H1 (cell line): ENCODE results near the gene RFLNA. TPM values are rescaled to one million over a fixed set of nuclear protein-coding genes. Genes with fewer than 3 reads are reported as not detected.

Source experiments
- CTCF ChIA-PET: fragments of 300-600 bp; sonication (Branson Sonifier 250); formaldehyde crosslinking; loops from one replicate; lab custom pipeline; 2021; ENCODE audit not compliant: partially characterized antibody; lab: Charles Lee
- POLR2A ChIA-PET: fragments of 300-600 bp; sonication (Branson Sonifier 250); formaldehyde crosslinking; loops from one replicate; lab custom pipeline; 2021; ENCODE audit warnings: inconsistent platforms; ENCODE audit not compliant: partially characterized antibody; lab: Charles Lee
- DNase-seq, 2 experiments: peaks; one replicate each; pipeline versions ENCODE4 v3.0.0 to v3.0.0-alpha.2; 2010 to 2022; ENCODE audit warnings: low spot score in 2 of 2, low read depth in 1 of 2, mixed read lengths in 1 of 2
- FAIRE-seq: peaks from 2 replicates; lab custom pipeline; 2011; peaks lifted over from hg19 to GRCh38; lab: Jason Lieb, UNC
- H2AFZ ChIP-seq: 2 replicates; pipeline ENCODE4 v1.8.1; 2012; ENCODE audit warnings: low read length, inconsistent platforms
- H2AK5ac ChIP-seq: 2 replicates; pipeline ENCODE4 v1.6.1; 2013; ENCODE audit warnings: low read depth, low read length
- H2BK120ac ChIP-seq: replicated peaks from 2 replicates; pipeline ENCODE3; 2013; ENCODE audit warnings: low read depth, low read length, inconsistent platforms
- H2BK12ac ChIP-seq: 2 replicates; pipeline ENCODE4 v1.6.1; 2013; ENCODE audit warnings: low read depth, low read length
- H2BK15ac ChIP-seq: 2 replicates; pipeline ENCODE4 v1.6.1; 2013; ENCODE audit warnings: low read length
- H2BK20ac ChIP-seq: 2 replicates; pipeline ENCODE4 v1.6.1; 2013; ENCODE audit warnings: low read length
- H2BK5ac ChIP-seq: 2 replicates; pipeline ENCODE4 v1.6.1; 2013; ENCODE audit warnings: low read depth, low read length
- H3K14ac ChIP-seq: 2 replicates; pipeline ENCODE4 v1.6.1; 2013; ENCODE audit warnings: inconsistent platforms; ENCODE audit not compliant: insufficient read length
- H3K18ac ChIP-seq: 2 replicates; pipeline ENCODE4 v1.6.1; 2013; ENCODE audit warnings: low read length; ENCODE audit errors: extremely low read depth
- H3K23ac ChIP-seq: 2 replicates; pipeline ENCODE4 v1.6.1; 2013; ENCODE audit warnings: inconsistent platforms; ENCODE audit not compliant: insufficient read length
- H3K23me2 ChIP-seq: 2 replicates; pipeline ENCODE4 v1.6.1; 2013; ENCODE audit warnings: low read depth, low read length
- H3K27ac ChIP-seq: 2 replicates; pipeline ENCODE4 v1.6.1; 2011; ENCODE audit warnings: low read depth, low read length, inconsistent platforms
- H3K27me3 ChIP-seq, 4 experiments: replicated peaks in 1 of 4; 1 replicate in 1 of 4; 2 replicates in 3 of 4; pipeline versions ENCODE4 v1.6.1 to v1.8.1; 2011 to 2013; ENCODE audit warnings: low read length in 3 of 4, mild to moderate bottlenecking in 3 of 4, inconsistent platforms in 2 of 4, mixed read lengths in 2 of 4, moderate library complexity in 1 of 4; ENCODE audit not compliant: control insufficient read depth in 3 of 4, insufficient read depth in 3 of 4; ENCODE audit errors: extremely low read depth in 1 of 4
- H3K36me3 ChIP-seq, 4 experiments: 2 replicates each; pipeline versions ENCODE4 v1.6.1 to v1.8.1; 2011 to 2013; ENCODE audit warnings: mild to moderate bottlenecking in 4 of 4, low read length in 3 of 4, moderate library complexity in 2 of 4, control low read depth in 1 of 4, inconsistent platforms in 1 of 4; ENCODE audit not compliant: insufficient read depth in 4 of 4, control insufficient read depth in 2 of 4
- H3K4ac ChIP-seq: replicated peaks from 2 replicates; pipeline ENCODE3; 2013; ENCODE audit warnings: low read length, low read depth, mixed read lengths, inconsistent platforms; ENCODE audit not compliant: insufficient read length
- H3K4me1 ChIP-seq, 4 experiments: replicated peaks in 1 of 4; 1 replicate in 1 of 4; 2 replicates in 3 of 4; pipeline versions ENCODE4 v1.6.1 to v1.8.1; 2011 to 2013; ENCODE audit warnings: low read length in 3 of 4, inconsistent platforms in 2 of 4, mixed read lengths in 1 of 4; ENCODE audit not compliant: insufficient read depth in 4 of 4, control insufficient read depth in 3 of 4
- H3K4me2 ChIP-seq, 2 experiments: 2 replicates each; pipeline versions ENCODE4 v1.6.1 to v1.8.1; 2011 to 2013; ENCODE audit warnings: low read depth in 2 of 2, low read length in 2 of 2, control low read depth in 1 of 2, inconsistent platforms in 1 of 2, mild to moderate bottlenecking in 1 of 2; ENCODE audit not compliant: insufficient read depth in 1 of 2
- H3K4me3 ChIP-seq, 4 experiments: fragments of 200-600, 300-600 bp in 1 of 4; sonication (generic), shearing (Covaris generic), sonication (Bioruptor Twin) in 1 of 4; 2 replicates each; pipeline versions ENCODE4 v1.5.1 to v1.8.1; 2011 to 2016; ENCODE audit warnings: low read length in 4 of 4, low read depth in 3 of 4, control low read depth in 2 of 4, inconsistent platforms in 2 of 4, mild to moderate bottlenecking in 2 of 4, mixed read lengths in 1 of 4, moderate library complexity in 1 of 4; ENCODE audit not compliant: insufficient read depth in 2 of 4; ENCODE audit errors: extremely low read depth in 1 of 4
- H3K56ac ChIP-seq: replicated peaks from 2 replicates; pipeline ENCODE3; 2013; ENCODE audit warnings: low read depth, mild to moderate bottlenecking, mixed read lengths, low read length, inconsistent platforms; ENCODE audit not compliant: insufficient read length
- H3K79me1 ChIP-seq: 2 replicates; pipeline ENCODE4 v1.6.1; 2013; ENCODE audit warnings: low read depth, low read length, control low read depth
- H3K79me2 ChIP-seq, 2 experiments: 2 replicates each; pipeline versions ENCODE4 v1.6.1 to v1.8.1; 2012 to 2013; ENCODE audit warnings: low read length in 2 of 2, mild to moderate bottlenecking in 2 of 2, inconsistent platforms in 1 of 2; ENCODE audit not compliant: insufficient read depth in 2 of 2, control insufficient read depth in 1 of 2
- H3K9ac ChIP-seq, 4 experiments: replicated peaks in 1 of 4; 1 replicate in 1 of 4; 2 replicates in 3 of 4; pipeline versions ENCODE4 v1.6.1 to v1.8.1; 2011 to 2013; ENCODE audit warnings: low read depth in 3 of 4, low read length in 3 of 4, control low read depth in 2 of 4, mild to moderate bottlenecking in 2 of 4, moderate library complexity in 2 of 4, inconsistent platforms in 1 of 4; ENCODE audit errors: extremely low read depth in 1 of 4
- H3K9me3 ChIP-seq, 2 experiments: 2 replicates each; pipeline versions ENCODE4 v1.6.1 to v1.8.1; 2012 to 2013; ENCODE audit warnings: mild to moderate bottlenecking in 2 of 2, moderate library complexity in 2 of 2, control low read depth in 1 of 2, inconsistent platforms in 1 of 2, low read depth in 1 of 2, low read length in 1 of 2, mixed read lengths in 1 of 2; ENCODE audit not compliant: insufficient read depth in 2 of 2
- H4K20me1 ChIP-seq, 2 experiments: replicated peaks in 1 of 2; 2 replicates each; pipeline versions ENCODE3 to v1.8.1; 2011 to 2013; ENCODE audit warnings: inconsistent platforms in 2 of 2, low read length in 2 of 2, mild to moderate bottlenecking in 1 of 2; ENCODE audit not compliant: insufficient read depth in 2 of 2, control insufficient read depth in 1 of 2
- H4K5ac ChIP-seq: 2 replicates; pipeline ENCODE4 v1.6.1; 2013; ENCODE audit warnings: low read length, low read depth, mixed read lengths, inconsistent platforms; ENCODE audit not compliant: insufficient read length
- H4K8ac ChIP-seq: 2 replicates; pipeline ENCODE4 v1.8.0; 2013; ENCODE audit warnings: mild to moderate bottlenecking, moderate library complexity, low read length, inconsistent platforms; ENCODE audit not compliant: insufficient read depth; ENCODE audit errors: extremely low read depth
- H4K91ac ChIP-seq: replicated peaks from 2 replicates; pipeline ENCODE3; 2013; ENCODE audit warnings: low read length, mixed read lengths, inconsistent platforms; ENCODE audit not compliant: insufficient read length
- CHD2 ChIP-seq: IDR thresholded peaks from 2 replicates; pipeline ENCODE4 v1.6.1; 2012; ENCODE audit warnings: low read length, improper control_type of control experiment
- EGR1 ChIP-seq: IDR thresholded peaks from 2 replicates; pipeline ENCODE4 v1.6.1; 2011; ENCODE audit warnings: low read depth, low read length, borderline replicate concordance
- HDAC2 ChIP-seq, 2 experiments: fragments of 300-600 bp in 1 of 2; sonication (generic) in 1 of 2; IDR thresholded peaks; 2 replicates each; pipeline ENCODE4 v1.6.1; 2011 to 2012; ENCODE audit warnings: low read depth in 2 of 2, low read length in 2 of 2, mild to moderate bottlenecking in 2 of 2, moderate library complexity in 2 of 2, borderline replicate concordance in 1 of 2, inconsistent platforms in 1 of 2
- JUND ChIP-seq: IDR thresholded peaks from 2 replicates; pipeline ENCODE4 v1.6.1; 2011; ENCODE audit warnings: mild to moderate bottlenecking, improper control_type of control experiment, low read length
- POLR2A ChIP-seq, 2 experiments: IDR thresholded peaks; 1 replicate in 1 of 2; 2 replicates in 1 of 2; pipeline ENCODE4 v1.6.1; 2011; ENCODE audit warnings: low read depth in 2 of 2, low read length in 2 of 2, mild to moderate bottlenecking in 2 of 2; ENCODE audit errors: control extremely low read depth in 1 of 2
- POLR2AphosphoS5 ChIP-seq: IDR thresholded peaks from 2 replicates; pipeline ENCODE4 v1.6.1; 2011; ENCODE audit warnings: low read depth, low read length
- RFX5 ChIP-seq: IDR thresholded peaks from 2 replicates; pipeline ENCODE4 v1.6.1; 2011; ENCODE audit warnings: low read depth, low read length, improper control_type of control experiment, borderline replicate concordance
- RNF2 ChIP-seq: fragments of 200-900, 300-1000 bp; sonication (generic); IDR thresholded peaks from 2 replicates; pipeline ENCODE4 v1.7.1; 2016; ENCODE audit warnings: borderline replicate concordance, low read depth, mild to moderate bottlenecking, antibody characterized with exemption, low read length; ENCODE audit not compliant: poor library complexity, severe bottlenecking; ENCODE audit errors: missing control alignments
- RXRA ChIP-seq: IDR thresholded peaks from 2 replicates; pipeline ENCODE4 v1.6.1; 2011; ENCODE audit warnings: low read depth, mild to moderate bottlenecking, low read length, moderate library complexity; ENCODE audit not compliant: insufficient read depth
- SAP30 ChIP-seq: fragments of 300-600 bp; sonication (generic); IDR thresholded peaks from 2 replicates; pipeline ENCODE4 v1.7.1; 2012; ENCODE audit warnings: low read length, moderate library complexity, mild to moderate bottlenecking, inconsistent platforms; ENCODE audit not compliant: insufficient read depth, insufficient replicate concordance
- SP1 ChIP-seq: IDR thresholded peaks from 2 replicates; pipeline ENCODE4 v1.6.1; 2011; ENCODE audit warnings: low read depth, low read length
- TAF1 ChIP-seq: IDR thresholded peaks from 2 replicates; pipeline ENCODE4 v1.6.1; 2011; ENCODE audit warnings: mild to moderate bottlenecking, low read depth, low read length
- WGBS, 2 experiments: shearing (Covaris generic) in 1 of 2; methylation state at CpG; one replicate each; pipeline versions ENCODE4 v1.1.6 to v1.1.7; 2013 to 2015; ENCODE audit warnings: low lambda C conversion rate in 2 of 2, mixed read lengths in 2 of 2, inconsistent platforms in 1 of 2, low coverage in 1 of 2, missing lambda C conversion rate in 1 of 2; ENCODE audit not compliant: insufficient replicate concordance in 2 of 2, insufficient coverage in 1 of 2, insufficient read length in 1 of 2; ENCODE audit errors: extremely low coverage in 1 of 2, missing lambda C conversion rate in 1 of 2; 5-methylcytosine and 5-hydroxymethylcytosine counted together
- polyA plus RNA-seq, 7 experiments: library from polyadenylated mRNA; depleted of rRNA in 3 of 7; stranded (reverse) in 5 of 7; unstranded in 2 of 7; fragments of >200 nt in 5 of 7; fragments of 200-250 nt in 2 of 7; gene quantifications; 1 replicate in 5 of 7; 2 replicates in 1 of 7; 4 replicates in 1 of 7; pipeline versions ENCODE4 v1.2.1 to v1.2.3, GENCODE V29; 2011 to 2013; ENCODE audit warnings: missing spikeins in 2 of 7, mixed read lengths in 2 of 7
- total RNA-seq: library from RNA; stranded (reverse); fragmentation: NEBNext Ultra II Directional; extraction: Animal tissue kit (Norgen Biotek cat#: 25700); gene quantifications from 2 replicates; pipeline ENCODE4 v1.2.1, GENCODE V29; 2021

Gene RFLNA
- total and polyA plus RNA-seq, 2 of the 8 experiments (the other 6 are each of a cell fraction or from before 2014, with no cell fraction given) = 6.4 to 6.6 TPM

- H2BK20ac ChIP-seq = no peak overlapping the region
- H3K9ac ChIP-seq = no peak overlapping the region
- no peak overlapping the region for H4K5ac ChIP-seq
- no peak overlapping the region for H3K23ac ChIP-seq
- no peaks in the 10 kb centered on the region for H3K23me2 ChIP-seq
- no peak overlapping the region for H3K56ac ChIP-seq
- ChIA-PET CTCF (interaction anchor here (0.8 to 4.8 kb wide), 8 partner anchors 15 to 462 kb away, joined by 3 to 21 read pairs (median 4); no protein-coding TSS in a partner anchor), POLR2A (interaction anchor here (0.8 to 1.6 kb wide), 6 partner anchors 10 to 253 kb away, joined by 3 to 5 read pairs (median 3); no protein-coding TSS in a partner anchor)
- H3K9me3 ChIP-seq = no peaks in the 10 kb centered on the region
- H2BK5ac ChIP-seq = no peak overlapping the region
- peaks cover 0 to 1% of the 10 kb centered on the region in 2 experiments for H4K20me1 ChIP-seq
- no peak overlapping the region for H4K8ac ChIP-seq
- no peak overlapping the region for H2BK12ac ChIP-seq
- H3K79me1 ChIP-seq = no peaks in the 10 kb centered on the region; the same call in 1 of the 2 replicates
- H2BK15ac ChIP-seq = no peak overlapping the region
- no peaks in the 10 kb centered on the region for H3K36me3 ChIP-seq
- no peak overlapping the region for H3K4me3 ChIP-seq
- 90% methylated on average over 24 of the region's 24 CpGs; no CpG with 5 or more reads in 1 of the 2 experiments for WGBS, 2 experiments
- H3K27me3 ChIP-seq = no peaks in the 10 kb centered on the region
- H3K4ac ChIP-seq = no peak overlapping the region
- no peak overlapping the region for H4K91ac ChIP-seq
- no peak overlapping the region for H2BK120ac ChIP-seq
- H3K4me2 ChIP-seq = no peak overlapping the region
- H3K14ac ChIP-seq = no peak overlapping the region
- no peak overlapping the region for H3K18ac ChIP-seq
- FAIRE-seq (no peak), DNase-seq (no peak)
- H3K79me2 ChIP-seq = no peaks in the 10 kb centered on the region
- no peak overlapping the region for H3K27ac ChIP-seq
- H3K4me1 ChIP-seq = peaks cover 0 to under 1% (median 0%) of the 10 kb centered on the region in 4 experiments; a peak in 1 of 7 replicates
- no peak overlapping the region for H2AFZ ChIP-seq
- H2AK5ac ChIP-seq = no peak overlapping the region
- TF ChIP-seq RXRA (no peak), TAF1 (no peak), EGR1 (no peak), JUND (no peak), POLR2A (IDR thresholded peaks at IDR 0.05; ENCODE audit: control extremely low read depth in 1 of 2, low read depth in 2 of 2, low read length in 2 of 2) (no peak), SAP30 (no peak), SP1 (no peak), RFX5 (no peak), RNF2 (no peak), POLR2AphosphoS5 (no peak), HDAC2 (IDR thresholded peaks at IDR 0.05; ENCODE audit: borderline replicate concordance in 1 of 2, low read depth in 2 of 2, low read length in 2 of 2) (no peak), CHD2 (no peak)
Observed at GRCh38 chr12:124305776-124306685, 11.1 kb downstream of the RFLNA start.
